SU-DHL-6 (cell line): ENCODE results near the gene ZBED5.

Experiments
- CTCF ChIP-seq: fragments of 200-600 bp; sonication (generic); IDR thresholded peaks from one replicate; pipeline ENCODE4 v1.5.1; 2017; ENCODE audit warnings: antibody characterized with exemption, mild to moderate bottlenecking, low read length, moderate library complexity; ENCODE audit not compliant: insufficient read depth, poor library complexity, severe bottlenecking
- EZH2phosphoT487 ChIP-seq: fragments of 200-600 bp; sonication (generic), shearing (Covaris generic); conservative IDR thresholded peaks from 2 replicates; pipeline ENCODE4 v1.6.1; 2018; ENCODE audit warnings: mild to moderate bottlenecking, antibody characterized with exemption, low read length, moderate library complexity, mixed read lengths

- TF ChIP-seq EZH2phosphoT487 (no peak), CTCF (no peak)
These were observed 49.1 kb downstream of the ZBED5 start, which contains the start of gene EIF4G2 for GRCh38 chr11:10808553-10809372.
